ENCODE measurements around the gene SLC5A2. TPM values are rescaled to one million over a fixed set of nuclear protein-coding genes. Genes with fewer than 3 reads are reported as not detected.

The SLC5A2 gene
- total and polyA plus RNA-seq, 2 experiments from 2014 or later, result 2.5 to 12.7 TPM

DNA sequence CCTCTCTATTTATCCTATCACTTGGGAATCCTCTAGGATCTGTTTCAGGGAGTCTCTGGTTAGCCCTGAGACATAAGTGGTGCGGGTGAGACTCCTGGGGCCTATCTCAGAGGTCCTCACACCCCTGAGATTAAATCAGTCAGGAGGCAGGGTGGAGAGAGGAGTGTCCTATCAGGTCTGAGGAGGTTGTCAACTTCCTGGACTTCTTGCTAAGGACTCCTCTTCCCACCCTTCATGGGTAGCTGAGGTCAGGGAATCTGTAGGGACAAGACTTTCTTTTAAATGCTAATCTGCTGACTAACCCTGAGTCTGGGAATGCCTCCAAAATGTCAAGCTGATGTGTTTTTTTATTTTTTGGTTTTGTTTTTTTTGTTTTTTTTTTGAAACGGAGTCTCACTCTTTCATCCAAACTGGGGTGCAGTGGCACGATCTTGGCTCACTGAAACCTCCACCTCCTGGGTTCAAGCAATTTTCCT is 30.3 kb upstream of the SLC5A2 start:
- Histone ChIP-seq H3K27me3 (no peaks in the 10 kb centered on the region), H3K4me2 (no peak overlapping the region), H3K79me2 (peaks cover 25% of the 10 kb centered on the region), H3K36me3 (replicated peaks; ENCODE audit: insufficient read depth, low read depth) (no peaks in the 10 kb centered on the region), H3K4me3 (no peak overlapping the region), H3K9me2 (replicated peaks; ENCODE audit: insufficient read depth) (no peaks in the 10 kb centered on the region), H2AFZ (no peak overlapping the region), H3K9me3 (ENCODE audit: low read depth) (no peaks in the 10 kb centered on the region), H3K27ac (peak overlapping the region; percentile 61), H4K20me1 (ENCODE audit: insufficient read depth, poor library complexity, severe bottlenecking) (peaks cover 12% of the 10 kb centered on the region), H3K4me1 (ENCODE audit: insufficient read depth) (peaks cover 34% of the 10 kb centered on the region)
- DNase-seq (ENCODE audit: low spot score), result no peak
- no peak for TF ChIP-seq EZH2phosphoT487 (IDR thresholded peaks at IDR 0.05; ENCODE audit: low read depth, severe bottlenecking, unreplicated experiment)
- no peak for TF ChIP-seq EZH2 (IDR thresholded peaks at IDR 0.05; ENCODE audit: borderline replicate concordance)
- TF ChIP-seq, protein P1, sequence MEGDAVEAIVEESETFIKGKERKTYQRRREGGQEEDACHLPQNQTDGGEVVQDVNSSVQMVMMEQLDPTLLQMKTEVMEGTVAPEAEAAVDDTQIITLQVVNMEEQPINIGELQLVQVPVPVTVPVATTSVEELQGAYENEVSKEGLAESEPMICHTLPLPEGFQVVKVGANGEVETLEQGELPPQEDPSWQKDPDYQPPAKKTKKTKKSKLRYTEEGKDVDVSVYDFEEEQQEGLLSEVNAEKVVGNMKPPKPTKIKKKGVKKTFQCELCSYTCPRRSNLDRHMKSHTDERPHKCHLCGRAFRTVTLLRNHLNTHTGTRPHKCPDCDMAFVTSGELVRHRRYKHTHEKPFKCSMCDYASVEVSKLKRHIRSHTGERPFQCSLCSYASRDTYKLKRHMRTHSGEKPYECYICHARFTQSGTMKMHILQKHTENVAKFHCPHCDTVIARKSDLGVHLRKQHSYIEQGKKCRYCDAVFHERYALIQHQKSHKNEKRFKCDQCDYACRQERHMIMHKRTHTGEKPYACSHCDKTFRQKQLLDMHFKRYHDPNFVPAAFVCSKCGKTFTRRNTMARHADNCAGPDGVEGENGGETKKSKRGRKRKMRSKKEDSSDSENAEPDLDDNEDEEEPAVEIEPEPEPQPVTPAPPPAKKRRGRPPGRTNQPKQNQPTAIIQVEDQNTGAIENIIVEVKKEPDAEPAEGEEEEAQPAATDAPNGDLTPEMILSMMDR (IDR thresholded peaks at IDR 0.05; ENCODE audit: poor library complexity), result no peak
- 84% methylated on average over 3 of the region's 3 CpGs for WGBS (ENCODE audit: low lambda C conversion rate, missing lambda C conversion rate)

DNA sequence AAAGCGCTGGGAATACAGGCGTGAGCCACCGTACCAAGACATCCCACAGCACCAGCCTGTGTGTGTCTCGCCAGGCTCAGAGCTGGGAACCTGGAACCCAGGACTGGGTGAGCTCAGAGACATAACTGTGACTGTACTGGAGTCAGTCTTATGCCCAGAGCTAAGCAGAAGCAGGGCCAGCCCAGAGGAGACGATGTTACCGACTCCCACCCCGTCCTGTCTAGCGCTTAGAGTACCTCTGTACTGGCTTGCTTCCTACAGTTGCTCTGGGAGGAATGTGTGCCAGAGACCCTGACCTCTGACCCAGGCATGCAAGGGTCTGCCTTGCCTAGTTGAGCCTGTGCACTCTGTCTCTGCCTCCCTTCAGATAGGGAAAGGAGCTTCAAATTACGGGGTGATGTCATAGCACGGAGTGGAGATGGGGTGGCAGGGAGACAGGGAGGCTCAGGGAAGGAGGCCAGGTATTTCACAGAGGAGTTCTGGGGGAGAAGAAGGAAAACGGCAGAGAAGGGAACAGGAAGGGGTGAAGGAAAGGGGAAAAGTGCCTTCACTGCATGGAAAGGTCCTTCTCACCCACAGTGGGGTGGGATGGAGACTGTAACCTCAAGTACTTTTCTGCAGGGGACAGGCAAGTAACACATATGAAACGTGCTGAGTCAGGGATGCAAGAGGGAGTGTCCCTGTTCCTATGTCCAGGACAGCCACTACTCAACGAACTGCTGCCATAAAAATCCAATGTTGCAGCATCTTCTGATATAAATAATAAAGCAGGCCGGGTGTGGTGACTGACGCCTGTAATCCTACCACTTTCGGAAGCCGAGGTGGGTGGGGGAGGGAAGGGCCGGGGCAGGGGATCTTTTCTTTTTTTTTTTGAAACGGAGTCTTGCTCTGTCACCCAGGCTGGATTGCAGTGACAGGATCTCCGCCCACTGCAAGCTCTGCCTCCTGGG is 29.4 kb upstream of the SLC5A2 start:
- peaks cover 19% of the 10 kb centered on the region for H4K20me1 ChIP-seq (ENCODE audit: insufficient read depth, poor library complexity, severe bottlenecking)
- H3K4me2 ChIP-seq, result peak overlapping the region; percentile 37
- WGBS (ENCODE audit: low lambda C conversion rate, missing lambda C conversion rate), result 49% methylated on average over 18 of the region's 20 CpGs
- no peaks in the 10 kb centered on the region for H3K36me3 ChIP-seq (replicated peaks; ENCODE audit: insufficient read depth, low read depth)
- no peak overlapping the region for H3K4me3 ChIP-seq
- DNase-seq (ENCODE audit: low spot score), result peak; percentile 49
- peak overlapping the region; percentile 54 for H3K27ac ChIP-seq
- H3K9me2 ChIP-seq (replicated peaks; ENCODE audit: insufficient read depth), result no peaks in the 10 kb centered on the region
- H3K27me3 ChIP-seq, result no peaks in the 10 kb centered on the region
- TF ChIP-seq EZH2phosphoT487 (IDR thresholded peaks at IDR 0.05; ENCODE audit: low read depth, severe bottlenecking, unreplicated experiment) (no peak), EZH2 (IDR thresholded peaks at IDR 0.05; ENCODE audit: borderline replicate concordance) (no peak)
- TF ChIP-seq, protein P1 (IDR thresholded peaks at IDR 0.05; ENCODE audit: poor library complexity), result no peak
- H3K4me1 ChIP-seq (ENCODE audit: insufficient read depth), result peaks cover 37% of the 10 kb centered on the region
- H3K79me2 ChIP-seq, result peaks cover 32% of the 10 kb centered on the region
- no peaks in the 10 kb centered on the region for H3K9me3 ChIP-seq (ENCODE audit: low read depth)
- no peak overlapping the region for H2AFZ ChIP-seq

DNA sequence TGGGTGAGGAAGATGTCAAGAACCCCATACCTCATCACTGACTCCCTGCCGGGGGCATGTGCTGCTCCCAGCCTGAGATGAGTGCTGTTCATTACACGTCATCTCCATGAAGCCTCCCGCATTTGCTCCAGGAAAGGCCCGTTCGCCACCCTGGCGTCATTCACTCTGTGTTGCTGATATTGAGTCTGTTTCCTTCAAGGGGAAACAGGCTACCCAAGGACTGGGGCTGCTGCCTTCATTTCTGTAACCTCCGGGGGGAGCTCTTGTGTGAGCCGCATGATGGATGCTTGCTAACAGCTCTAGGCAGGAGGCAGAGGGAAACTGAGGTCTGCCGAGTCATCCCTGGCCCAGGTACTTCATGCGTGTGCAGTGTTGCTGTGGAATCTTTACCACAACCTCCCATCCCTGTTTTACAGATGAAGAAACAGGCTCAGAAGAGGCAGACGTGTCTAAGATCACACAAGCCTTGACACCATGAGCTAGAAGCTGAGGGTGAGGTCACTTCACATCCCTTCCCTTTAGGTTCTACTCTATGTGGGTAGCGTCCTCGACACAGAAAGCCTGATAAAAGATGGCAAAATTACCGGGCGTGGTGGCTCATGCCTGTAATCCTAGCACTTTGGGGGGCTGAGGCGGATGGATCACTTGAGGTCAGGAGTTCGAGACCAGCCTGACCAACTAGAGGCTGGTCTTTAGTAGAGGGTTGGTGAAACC is 27.2 kb upstream of the SLC5A2 start:
- peaks cover 19% of the 10 kb centered on the region for H4K20me1 ChIP-seq (ENCODE audit: insufficient read depth, poor library complexity, severe bottlenecking)
- H3K9me3 ChIP-seq (ENCODE audit: low read depth), result no peaks in the 10 kb centered on the region
- no peak for TF ChIP-seq EZH2 (IDR thresholded peaks at IDR 0.05; ENCODE audit: borderline replicate concordance)
- TF ChIP-seq EZH2phosphoT487 (IDR thresholded peaks at IDR 0.05; ENCODE audit: low read depth, severe bottlenecking, unreplicated experiment), result no peak
- TF ChIP-seq, protein P1 (IDR thresholded peaks at IDR 0.05; ENCODE audit: poor library complexity), result peak; percentile 18
- 89% methylated on average over 17 of the region's 17 CpGs for WGBS (ENCODE audit: low lambda C conversion rate, missing lambda C conversion rate)
- H3K79me2 ChIP-seq, result peaks cover 32% of the 10 kb centered on the region
- no peak for DNase-seq (ENCODE audit: low spot score)
- no peak overlapping the region for H3K27ac ChIP-seq
- no peaks in the 10 kb centered on the region for H3K9me2 ChIP-seq (replicated peaks; ENCODE audit: insufficient read depth)
- H3K36me3 ChIP-seq (replicated peaks; ENCODE audit: insufficient read depth, low read depth), result no peaks in the 10 kb centered on the region
- H3K27me3 ChIP-seq, result no peaks in the 10 kb centered on the region
- no peak overlapping the region for H3K4me3 ChIP-seq
- H3K4me1 ChIP-seq (ENCODE audit: insufficient read depth), result peaks cover 37% of the 10 kb centered on the region
- no peak overlapping the region for H2AFZ ChIP-seq
- H3K4me2 ChIP-seq, result no peak overlapping the region
